HG03457 (cell line): ENCODE measurements around the gene USB1.

Experiments
- ATAC-seq: cut with Tn5 transposase; IDR thresholded peaks from one replicate; pipeline ENCODE4 v1.9.1; 2021; ENCODE audit warnings: moderate number of reproducible peaks; ENCODE audit not compliant: unreplicated experiment

Gene USB1, protein sequence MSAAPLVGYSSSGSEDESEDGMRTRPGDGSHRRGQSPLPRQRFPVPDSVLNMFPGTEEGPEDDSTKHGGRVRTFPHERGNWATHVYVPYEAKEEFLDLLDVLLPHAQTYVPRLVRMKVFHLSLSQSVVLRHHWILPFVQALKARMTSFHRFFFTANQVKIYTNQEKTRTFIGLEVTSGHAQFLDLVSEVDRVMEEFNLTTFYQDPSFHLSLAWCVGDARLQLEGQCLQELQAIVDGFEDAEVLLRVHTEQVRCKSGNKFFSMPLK

GRCh38 chr16:58000706-58001676 is at the start of gene USB1:
Gene USB1, plus strand, starts transcription at chr16:58001407. Its CDS starts 77 bp downstream, at chr16:58001484.
- ATAC-seq, result peak; percentile 62

DNA sequence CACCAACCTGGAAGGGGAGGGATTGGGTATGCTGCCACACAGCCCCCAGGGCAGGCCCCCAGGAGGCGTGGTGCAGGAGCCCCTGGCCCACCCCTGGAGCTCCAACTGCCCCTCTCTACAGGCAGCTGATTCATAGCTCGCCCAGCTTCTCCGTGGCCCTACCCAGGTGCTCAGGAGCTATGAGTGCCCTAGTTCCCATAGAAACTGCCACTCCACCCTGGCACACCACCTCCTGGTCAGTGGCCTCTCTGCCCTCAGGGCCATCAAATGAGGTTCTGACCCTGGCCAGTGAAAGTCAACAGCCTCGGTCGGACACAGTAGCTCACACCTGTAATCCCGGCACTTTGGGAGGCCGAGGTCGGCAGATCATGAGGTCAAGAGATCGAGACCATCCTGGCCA is 48.3 kb upstream of the USB1 start:
- ATAC-seq, result no peak

DNA sequence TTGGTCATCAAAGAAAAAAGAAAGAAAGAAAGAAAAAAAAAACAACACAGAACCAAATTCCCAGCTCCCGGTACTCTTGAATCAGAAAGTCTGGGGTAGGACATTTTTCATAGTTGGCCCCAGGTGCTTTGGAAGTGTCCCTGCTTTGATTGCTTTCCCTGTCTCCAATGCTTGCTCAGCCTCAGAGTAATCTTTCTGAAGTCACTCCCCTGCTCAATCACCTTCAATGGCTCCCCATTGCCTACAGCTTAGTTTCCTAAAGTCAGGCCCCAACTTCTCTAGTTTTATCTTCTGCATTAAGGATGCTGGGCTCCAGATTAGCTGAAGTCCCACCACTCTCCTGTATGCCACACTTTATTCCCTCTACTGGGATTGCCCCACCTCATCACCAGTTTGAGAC is 47.4 kb upstream of the USB1 start:
- ATAC-seq, result no peak

DNA sequence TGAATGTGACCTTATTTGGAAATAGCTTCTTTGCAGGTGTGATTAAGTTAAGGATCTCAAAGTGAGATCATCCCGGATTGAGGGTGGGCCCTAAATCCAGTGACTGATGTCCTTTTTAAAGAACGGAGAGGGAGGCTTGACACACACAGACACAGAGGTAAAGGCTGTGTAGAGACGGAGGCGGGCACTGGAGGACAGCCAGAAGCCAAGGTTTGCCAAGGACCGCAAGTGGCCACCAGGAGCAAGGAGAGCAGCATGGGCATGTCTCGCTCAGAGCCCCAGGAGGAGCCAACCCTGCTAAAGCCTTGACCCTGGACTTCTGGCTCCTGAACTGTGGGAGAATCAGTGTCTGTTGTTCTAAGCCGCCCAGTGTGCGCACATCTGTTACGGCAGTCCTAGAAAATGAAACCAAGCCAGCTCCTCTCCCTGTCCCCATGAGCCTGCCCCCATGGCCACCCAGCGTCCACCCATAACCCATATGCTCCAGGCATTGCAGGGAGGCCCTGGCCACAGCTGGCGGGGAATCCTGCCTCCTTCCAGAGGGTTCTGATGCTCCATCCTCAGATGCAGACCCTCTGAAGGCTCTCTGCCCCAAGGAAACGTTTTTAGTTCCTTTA is 45.5 kb upstream of the USB1 start:
- ATAC-seq, result no peak

DNA sequence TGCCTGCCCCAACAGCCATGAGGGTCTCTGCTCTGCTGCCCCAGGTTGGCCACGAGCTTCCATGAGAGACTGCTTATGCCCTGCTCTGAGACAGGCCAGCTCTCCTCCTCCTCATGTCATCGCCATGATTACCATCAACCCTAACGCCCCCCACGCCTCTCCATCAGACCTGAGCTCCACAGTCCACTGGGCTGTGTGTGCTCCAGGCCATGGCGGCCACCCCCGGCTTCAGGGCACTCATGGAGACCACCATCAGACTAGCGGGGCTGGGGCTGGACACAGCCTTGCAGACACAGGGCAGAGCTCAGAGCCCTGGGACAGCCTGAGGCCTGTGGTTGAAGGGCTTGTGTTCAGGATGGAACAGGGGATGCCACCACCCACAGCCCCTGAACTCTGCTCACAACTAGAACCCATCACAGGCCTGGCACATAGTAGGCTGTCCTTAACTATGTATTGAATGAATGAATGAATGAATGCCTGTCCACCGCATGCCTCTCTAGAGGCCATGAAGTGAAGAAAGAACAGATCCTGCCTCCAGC is 44.9 kb upstream of the USB1 start:
- no peak for ATAC-seq

DNA sequence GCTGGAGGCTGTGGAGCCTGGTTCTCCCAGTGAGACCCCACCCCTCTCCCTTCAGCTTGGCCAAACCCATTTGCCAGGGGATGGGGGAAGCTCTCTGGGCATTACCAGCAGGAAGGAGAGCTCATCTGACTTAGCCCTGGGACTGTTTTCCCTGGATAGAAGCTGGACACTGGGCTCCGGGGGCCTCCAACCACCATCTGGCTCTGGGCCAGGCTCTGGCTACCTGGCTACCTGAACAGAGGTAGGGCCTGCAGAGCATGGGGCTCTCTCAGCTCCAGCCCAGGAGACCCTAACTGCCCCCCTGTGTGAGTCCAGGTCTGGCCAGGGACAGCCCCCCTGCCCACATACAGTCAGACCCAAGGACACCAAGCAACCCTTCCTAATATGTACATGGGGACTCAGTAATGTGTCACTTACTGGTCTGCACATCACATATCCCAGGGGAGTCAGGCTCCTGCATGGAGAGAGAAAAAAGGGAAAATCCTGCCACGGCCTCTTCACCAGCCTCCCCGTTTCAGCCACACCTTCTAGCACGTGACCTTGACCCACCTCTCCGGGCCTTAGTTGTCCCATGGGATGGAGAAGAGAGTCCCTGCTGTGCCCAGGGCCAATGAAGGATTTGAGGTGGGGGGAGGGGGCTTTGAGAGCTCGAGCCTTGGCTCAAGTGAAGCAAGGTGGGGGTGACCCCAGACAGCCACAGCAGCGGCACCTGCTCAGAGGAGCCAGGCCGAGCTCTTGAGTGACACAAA is 44.1 kb upstream of the USB1 start:
- ATAC-seq, result no peak

DNA sequence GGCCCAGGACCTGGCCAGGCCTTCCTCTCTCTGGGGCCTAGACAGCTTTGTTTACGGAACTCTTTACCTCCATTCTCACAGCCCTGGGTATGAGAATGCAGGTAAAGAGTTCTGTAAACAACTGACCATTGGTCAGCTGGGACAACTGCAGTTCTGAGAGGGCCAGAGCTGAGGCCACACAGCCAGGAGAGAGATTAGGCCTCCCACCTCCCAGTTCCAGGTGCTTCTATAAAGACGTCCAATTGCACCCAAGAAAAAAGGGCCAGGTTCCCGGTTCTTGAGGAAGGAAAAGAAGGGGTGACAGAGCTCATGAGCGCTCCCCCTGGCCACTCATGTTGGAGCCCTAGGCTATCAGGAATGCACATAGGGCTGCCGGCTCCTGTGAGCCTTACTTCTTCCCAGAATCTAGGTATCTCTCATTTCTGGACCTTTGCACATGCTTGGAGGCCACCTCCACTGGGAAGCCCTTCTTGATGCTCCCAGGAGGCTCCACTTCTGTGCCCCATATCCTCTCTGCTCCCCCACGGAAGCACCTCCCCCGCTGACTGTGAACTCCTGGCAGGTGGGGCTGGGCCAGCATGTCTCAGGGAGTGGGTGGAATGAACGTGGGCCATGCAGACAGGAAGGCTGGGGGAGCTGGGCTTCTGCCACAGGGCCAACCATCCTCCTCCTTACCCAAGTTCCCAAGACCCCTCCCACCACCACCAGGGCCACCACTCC is 43.4 kb upstream of the USB1 start:
- no peak for ATAC-seq

- no peak for ATAC-seq
Measured at GRCh38 chr16:57958544-57958943, 42.7 kb upstream of the USB1 start.

DNA sequence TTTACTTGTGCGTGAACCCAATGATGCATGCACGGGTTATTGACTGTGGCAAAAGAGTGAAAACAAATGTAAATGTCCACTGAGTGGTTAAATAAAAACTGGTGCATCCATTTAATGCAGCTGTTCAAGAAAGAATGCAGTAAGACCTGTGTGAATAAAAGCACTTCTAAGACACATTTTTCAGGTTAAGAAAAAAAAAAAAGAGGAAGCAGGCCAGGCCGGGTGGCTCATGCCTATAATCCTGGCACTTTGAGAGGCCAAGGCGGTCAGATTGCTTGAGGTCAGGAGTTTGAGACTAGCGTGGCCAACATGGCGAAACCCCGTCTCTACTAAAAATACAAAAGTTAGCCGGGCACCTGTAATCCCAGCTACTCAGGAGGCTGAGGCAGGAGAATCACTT is 42.1 kb upstream of the USB1 start:
- no peak for ATAC-seq

DNA sequence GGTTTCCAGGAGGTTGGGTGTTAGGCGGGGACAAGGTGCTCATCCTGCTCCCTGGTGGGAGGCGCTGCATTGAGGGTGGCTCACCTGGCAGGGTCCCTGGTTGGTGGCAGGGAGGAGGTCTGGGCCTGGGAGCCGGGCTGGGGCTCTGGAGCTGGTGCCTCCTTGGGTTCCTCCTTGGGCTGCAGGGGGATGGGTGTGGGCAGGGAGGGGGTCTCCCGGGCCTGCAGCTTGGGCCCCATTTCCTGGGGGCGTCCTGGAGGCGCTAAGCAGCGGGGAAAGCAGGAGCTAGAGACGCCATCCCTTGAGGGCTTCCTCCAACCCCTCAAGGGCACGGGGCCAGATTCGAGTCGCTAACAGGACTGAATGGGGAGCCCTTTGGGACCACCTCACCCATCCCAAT is 41.4 kb upstream of the USB1 start:
- ATAC-seq, result no peak

GRCh38 chr16:57960310-57960709 is 40.9 kb upstream of the USB1 start:
- no peak for ATAC-seq

GRCh38 chr16:57960826-57961472 is 40.3 kb upstream of the USB1 start:
- no peak for ATAC-seq

DNA sequence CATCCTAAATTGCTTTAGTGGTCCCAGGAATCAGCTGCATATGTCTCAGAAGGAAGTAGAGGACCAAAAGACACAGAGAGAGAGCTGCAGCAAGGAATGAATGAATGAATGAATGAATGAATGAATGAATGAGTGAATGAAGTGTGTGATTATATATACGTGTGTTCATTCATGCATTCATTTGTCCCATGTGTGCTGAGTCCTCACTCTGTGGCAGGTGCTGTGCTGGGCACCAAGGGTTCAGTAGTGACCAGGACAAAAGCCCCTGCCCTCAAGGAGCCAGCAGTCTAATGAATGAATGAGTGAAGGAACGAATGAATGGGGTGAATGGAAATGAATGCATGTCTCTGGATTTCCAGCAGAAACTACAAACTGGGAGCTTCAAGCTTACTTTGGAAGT is 39.7 kb upstream of the USB1 start:
- ATAC-seq, result no peak

DNA sequence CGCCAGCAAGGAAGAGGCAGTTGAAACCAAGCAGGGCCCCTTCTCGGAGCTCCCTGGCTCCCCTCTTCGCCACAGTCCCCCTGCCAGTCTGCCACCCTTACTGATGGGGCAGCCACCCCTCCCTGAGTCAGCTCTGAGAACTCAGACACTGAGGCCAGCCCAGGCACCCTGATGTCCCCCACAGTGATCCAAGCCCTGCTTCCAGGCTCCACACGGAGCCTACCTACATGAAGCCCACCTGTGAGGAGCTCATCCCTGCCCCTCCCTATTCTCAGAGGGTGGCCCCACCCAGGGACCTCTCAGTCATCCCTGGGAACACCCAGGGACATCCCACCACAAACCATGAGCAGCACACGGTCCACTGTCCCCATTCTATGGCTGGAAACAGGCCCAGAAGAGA is 39.2 kb upstream of the USB1 start:
- no peak for ATAC-seq

DNA sequence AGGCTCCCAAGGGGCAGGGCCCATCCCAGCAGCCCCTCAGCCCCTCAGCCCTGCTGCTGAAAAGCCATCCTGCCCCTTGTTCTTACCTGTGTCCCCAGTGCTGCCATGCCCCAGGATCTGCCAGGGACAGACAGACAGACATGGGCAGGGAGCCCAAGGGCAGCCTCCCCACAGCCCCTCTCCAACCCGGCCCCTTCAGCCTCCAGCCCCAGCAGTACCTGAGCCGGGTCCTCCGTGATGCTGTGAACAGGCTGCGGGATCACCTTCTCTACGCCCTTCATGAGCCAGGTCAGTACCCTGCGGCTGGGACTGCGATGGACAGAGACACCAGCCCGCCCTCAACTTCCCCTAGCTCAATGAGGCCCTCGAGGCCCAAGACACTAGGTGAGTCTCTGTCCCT is 38.5 kb upstream of the USB1 start:
- no peak for ATAC-seq

DNA sequence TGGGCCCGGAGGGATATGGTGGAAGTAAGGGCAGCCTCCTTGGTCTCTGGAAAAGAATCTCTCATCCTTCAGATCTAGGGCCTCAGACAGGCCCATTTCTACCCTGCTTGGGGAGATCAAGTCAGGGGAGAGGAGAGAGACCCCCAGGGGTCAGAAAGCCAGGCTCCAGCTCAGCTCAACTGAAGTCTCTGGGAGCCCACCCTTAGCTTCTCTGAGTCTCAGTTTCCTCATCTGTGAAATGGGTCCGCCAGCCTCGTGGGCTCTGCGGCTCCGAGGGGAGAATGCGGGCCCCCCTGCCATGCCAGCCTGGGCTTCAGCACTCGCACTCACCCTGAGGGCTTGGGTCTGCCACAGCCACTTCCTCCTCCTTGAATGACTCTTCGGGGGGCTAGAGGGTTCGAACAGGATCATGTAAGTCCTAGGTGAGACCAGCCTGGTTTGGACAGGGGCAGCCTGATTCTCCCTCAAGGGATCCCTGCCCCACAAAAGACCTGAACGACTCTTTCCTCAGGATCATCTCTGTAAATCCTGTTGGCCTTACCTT is 37.0 kb upstream of the USB1 start:
- ATAC-seq, result no peak

GRCh38 chr16:57966204-57966771 is 34.9 kb upstream of the USB1 start:
- no peak for ATAC-seq

GRCh38 chr16:57966986-57967385 is 34.2 kb upstream of the USB1 start:
- no peak for ATAC-seq

DNA sequence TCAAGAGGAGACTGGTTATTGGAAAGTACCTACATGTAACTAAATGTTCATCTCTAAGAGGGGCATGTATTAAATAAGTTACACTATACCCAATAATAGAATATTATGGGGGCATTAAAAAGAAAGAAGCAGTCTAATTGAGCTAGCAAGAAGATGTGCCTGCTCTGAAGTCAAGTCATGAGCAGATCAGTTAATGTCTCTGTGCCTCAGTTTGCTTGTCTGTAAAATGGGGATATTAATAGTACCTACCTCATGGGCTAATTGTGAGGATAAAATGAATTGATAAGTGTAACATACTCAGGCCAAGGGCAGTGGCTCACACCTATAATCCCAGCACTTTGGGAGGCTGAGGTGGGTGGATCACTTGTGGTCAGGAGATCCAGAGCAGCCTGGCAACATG is 33.3 kb upstream of the USB1 start:
- ATAC-seq, result no peak
